Measurements from ENCODE around the gene SAP25. TPM values are rescaled to one million over a fixed set of nuclear protein-coding genes. Genes with fewer than 3 reads are reported as not detected.

The SAP25 gene
- total RNA-seq, 6 experiments from 2014 or later = 0.53 to 4.5 (median 2.2) TPM; not detected in 2

DNA sequence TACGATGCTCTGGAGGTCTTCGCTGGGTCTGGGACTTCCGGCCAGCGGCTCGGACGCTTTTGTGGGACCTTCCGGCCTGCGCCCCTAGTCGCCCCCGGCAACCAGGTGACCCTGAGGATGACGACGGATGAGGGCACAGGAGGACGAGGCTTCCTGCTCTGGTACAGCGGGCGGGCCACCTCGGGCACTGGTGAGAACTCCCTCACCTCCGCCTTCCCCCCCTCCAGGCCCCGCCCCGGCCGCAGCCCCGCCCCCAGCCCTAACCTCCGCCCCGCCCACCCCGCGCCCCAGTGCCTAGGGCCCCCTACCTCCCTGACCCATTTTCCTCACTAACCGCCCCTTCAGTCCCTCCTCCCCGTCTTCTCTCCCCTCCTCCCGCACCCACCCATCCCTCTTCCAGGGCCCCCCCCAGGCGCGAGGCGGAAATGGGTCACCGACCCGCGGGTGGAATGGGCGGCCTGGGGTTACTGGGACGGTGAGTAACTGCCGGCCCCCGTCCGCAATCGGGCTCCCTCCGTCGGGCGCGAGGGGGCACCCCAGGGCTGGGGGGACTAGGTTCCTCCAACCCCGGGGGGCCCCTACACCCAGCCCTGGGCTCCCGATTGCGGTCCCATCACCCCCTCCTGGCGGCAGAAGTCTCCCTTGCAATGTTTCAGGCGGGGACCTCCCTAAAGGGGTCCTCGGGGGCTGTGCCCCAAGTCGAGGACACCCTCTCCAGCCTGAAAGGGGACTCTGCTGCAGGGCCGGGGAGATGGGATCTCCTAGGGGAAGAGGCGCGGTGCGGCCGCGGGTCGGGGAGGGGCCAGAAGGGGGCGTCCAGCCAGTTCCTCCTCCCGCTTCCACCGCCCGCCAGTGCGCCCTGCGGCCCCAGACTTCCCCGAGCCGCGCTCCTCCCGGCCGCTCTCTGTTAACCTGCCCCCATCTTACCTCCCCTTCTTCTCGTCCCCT is 30.6 kb upstream of the SAP25 start:
- H3K4me3 ChIP-seq = peak overlapping the region; percentile 61 to 70 (median 67)
- DNase-seq (peak; percentile 84 to 85 (median 84)), ATAC-seq (peak; percentile 69 to 72 (median 70))
- H3K27ac ChIP-seq = peak overlapping the region; percentile 47 to 60 (median 59)
- TF ChIP-seq, protein P1, sequence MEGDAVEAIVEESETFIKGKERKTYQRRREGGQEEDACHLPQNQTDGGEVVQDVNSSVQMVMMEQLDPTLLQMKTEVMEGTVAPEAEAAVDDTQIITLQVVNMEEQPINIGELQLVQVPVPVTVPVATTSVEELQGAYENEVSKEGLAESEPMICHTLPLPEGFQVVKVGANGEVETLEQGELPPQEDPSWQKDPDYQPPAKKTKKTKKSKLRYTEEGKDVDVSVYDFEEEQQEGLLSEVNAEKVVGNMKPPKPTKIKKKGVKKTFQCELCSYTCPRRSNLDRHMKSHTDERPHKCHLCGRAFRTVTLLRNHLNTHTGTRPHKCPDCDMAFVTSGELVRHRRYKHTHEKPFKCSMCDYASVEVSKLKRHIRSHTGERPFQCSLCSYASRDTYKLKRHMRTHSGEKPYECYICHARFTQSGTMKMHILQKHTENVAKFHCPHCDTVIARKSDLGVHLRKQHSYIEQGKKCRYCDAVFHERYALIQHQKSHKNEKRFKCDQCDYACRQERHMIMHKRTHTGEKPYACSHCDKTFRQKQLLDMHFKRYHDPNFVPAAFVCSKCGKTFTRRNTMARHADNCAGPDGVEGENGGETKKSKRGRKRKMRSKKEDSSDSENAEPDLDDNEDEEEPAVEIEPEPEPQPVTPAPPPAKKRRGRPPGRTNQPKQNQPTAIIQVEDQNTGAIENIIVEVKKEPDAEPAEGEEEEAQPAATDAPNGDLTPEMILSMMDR (IDR thresholded peaks at IDR 0.05) = peak; percentile 34 to 47 (median 41)
- TF ChIP-seq POLR2A (IDR thresholded peaks at IDR 0.05) = peak; percentile 20
- peaks cover 0 to 23% (median 10%) of the 10 kb centered on the region in 4 donors for H3K4me1 ChIP-seq
- no peaks in the 10 kb centered on the region for H3K9me3 ChIP-seq
- intact Hi-C loops (cut with DNase I) = no loop called here
- 2% methylated on average over 28 of the region's 70 CpGs for WGBS (ENCODE audit: insufficient coverage, low coverage, low lambda C conversion rate, missing lambda C conversion rate)
- H3K36me3 ChIP-seq = no peaks in the 10 kb centered on the region
- H3K27me3 ChIP-seq = no peaks in the 10 kb centered on the region

DNA sequence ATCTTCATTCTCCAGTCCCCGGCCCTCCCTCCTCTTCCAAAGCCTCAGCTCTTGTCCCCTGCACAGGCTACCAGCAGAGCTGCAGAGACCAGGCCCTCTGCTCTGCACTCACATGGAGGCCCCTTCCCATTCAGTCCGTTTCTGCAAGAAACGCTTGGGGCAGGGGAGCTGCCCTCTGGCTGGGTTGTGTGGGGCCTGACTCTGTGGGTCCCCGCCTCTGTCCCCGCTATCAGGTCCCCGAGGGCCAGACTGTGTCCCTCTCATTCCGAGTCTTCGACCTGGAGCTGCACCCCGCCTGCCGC is 30.0 kb upstream of the SAP25 start:
- no peak for ATAC-seq
- no peak for DNase-seq
- peak overlapping the region; percentile 10 to 47 (median 24) for H3K27ac ChIP-seq

DNA sequence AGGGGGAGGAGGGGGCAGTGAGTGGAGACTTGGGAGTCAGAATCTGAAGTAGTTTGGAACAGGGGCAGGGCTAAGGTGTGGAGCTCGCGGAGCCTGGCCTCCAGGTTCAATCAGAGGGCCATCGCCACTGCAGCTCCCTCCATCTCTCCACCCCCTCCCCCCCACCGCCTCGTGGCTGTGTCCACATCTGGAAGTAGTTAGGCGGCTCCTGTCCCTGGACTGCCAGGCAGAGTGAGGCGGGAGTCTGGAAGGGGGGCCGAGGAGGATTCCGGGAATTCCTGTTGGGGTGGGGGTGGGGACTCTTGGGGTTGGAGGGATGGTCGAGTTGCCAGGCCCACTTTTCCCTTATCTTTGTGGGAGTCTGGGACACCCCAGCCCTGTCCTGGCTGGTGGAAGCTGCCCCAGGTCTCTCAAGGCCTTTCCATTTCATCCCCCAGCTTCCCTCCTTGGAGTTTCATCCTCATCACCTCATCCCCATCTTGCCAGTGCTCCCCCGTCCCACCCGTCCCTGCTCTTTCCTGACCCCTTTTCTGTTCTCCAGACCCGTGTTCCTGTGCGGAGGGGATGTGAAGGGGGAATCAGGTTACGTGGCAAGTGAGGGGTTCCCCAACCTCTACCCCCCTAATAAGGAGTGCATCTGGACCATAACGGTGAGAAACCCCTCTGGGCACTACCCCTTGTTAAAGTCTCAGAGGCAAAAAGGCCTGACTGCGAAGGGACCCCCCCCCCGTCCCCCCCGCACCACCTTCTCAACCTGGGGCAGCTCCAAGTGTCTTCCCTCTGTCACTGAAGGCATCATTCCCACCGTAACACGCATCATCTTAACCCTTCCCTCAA is 29.4 kb upstream of the SAP25 start:
- no peak for DNase-seq
- Histone ChIP-seq H3K4me3 (peak overlapping the region in 2 of 3 donors; percentile 61 to 70), H3K27ac (peak overlapping the region in 1 of 3 donors; percentile 53), H3K4me1 (peaks cover 0 to 23% (median 10%) of the 10 kb centered on the region in 4 donors), H3K27me3 (no peaks in the 10 kb centered on the region), H3K9me3 (no peaks in the 10 kb centered on the region), H3K36me3 (no peaks in the 10 kb centered on the region)
- TF ChIP-seq, protein P1 (IDR thresholded peaks at IDR 0.05) = no peak
- TF ChIP-seq POLR2A (IDR thresholded peaks at IDR 0.05) = no peak
- no peak for ATAC-seq
- intact Hi-C loops (cut with DNase I) = no loop called here
- 51% methylated on average over 11 of the region's 21 CpGs for WGBS (ENCODE audit: insufficient coverage, low coverage, low lambda C conversion rate, missing lambda C conversion rate)

More for the DNA sequence above, 30.0 kb upstream of the SAP25 start:
- WGBS (ENCODE audit: insufficient coverage, low coverage, low lambda C conversion rate, missing lambda C conversion rate) = 40% methylated on average over 4 of the region's 10 CpGs
- H3K9me3 ChIP-seq = no peaks in the 10 kb centered on the region
- H3K4me3 ChIP-seq = peak overlapping the region; percentile 61 to 70 (median 67)
- TF ChIP-seq POLR2A (IDR thresholded peaks at IDR 0.05) = no peak
- H3K4me1 ChIP-seq = peaks cover 0 to 23% (median 10%) of the 10 kb centered on the region in 4 donors
- H3K36me3 ChIP-seq = no peaks in the 10 kb centered on the region
- H3K27me3 ChIP-seq = no peaks in the 10 kb centered on the region
- intact Hi-C loops (cut with DNase I) = no loop called here

DNA sequence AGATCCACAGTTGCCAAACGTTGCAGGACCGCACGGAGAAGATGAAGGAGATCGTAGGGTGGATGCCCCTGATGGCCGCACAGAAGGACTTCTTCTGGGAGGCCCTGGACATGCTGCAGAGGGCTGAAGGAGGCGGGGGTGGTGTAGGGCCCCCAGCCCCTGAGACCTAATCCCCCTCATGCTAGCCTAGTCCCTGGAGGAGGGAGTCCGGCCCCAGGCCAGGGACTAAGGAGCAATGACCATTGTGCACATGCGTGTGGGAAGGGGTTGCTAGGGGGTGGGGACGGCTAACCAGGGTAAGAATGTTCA is 27.0 kb upstream of the SAP25 start:
- WGBS (ENCODE audit: insufficient coverage, low coverage, low lambda C conversion rate, missing lambda C conversion rate) = 81% methylated on average over 3 of the region's 9 CpGs
- Histone ChIP-seq H3K4me3 (no peak overlapping the region), H3K9me3 (no peaks in the 10 kb centered on the region), H3K4me1 (peaks cover 0 to 21% (median 10%) of the 10 kb centered on the region in 4 donors), H3K27me3 (no peaks in the 10 kb centered on the region), H3K27ac (no peak overlapping the region), H3K36me3 (no peaks in the 10 kb centered on the region)
- ATAC-seq (no peak), DNase-seq (no peak)
- no peak for TF ChIP-seq POLR2A (IDR thresholded peaks at IDR 0.05)
- TF ChIP-seq, protein P1 (IDR thresholded peaks at IDR 0.05) = no peak
- intact Hi-C loops (cut with DNase I) = no loop called here
